Measurements from ENCODE around the gene GPRASP2.

Gene GPRASP2

GRCh38 chrX:102745513-102745856 is 33.2 kb downstream of the GPRASP2 start:
- DNase-seq (ENCODE audit: low read depth in 2 of 2), result no peak

GRCh38 chrX:102745857-102746584 is 33.8 kb downstream of the GPRASP2 start:
- DNase-seq (ENCODE audit: low read depth in 2 of 2), result no peak

GRCh38 chrX:102765217-102765616 is 53.0 kb downstream of the GPRASP2 start:
- DNase-seq (ENCODE audit: low read depth in 2 of 2), result no peak

- no peak for DNase-seq (ENCODE audit: low read depth in 2 of 2)
Measured at GRCh38 chrX:102765809-102766208, 53.6 kb downstream of the GPRASP2 start.

GRCh38 chrX:102767287-102767686 is 55.0 kb downstream of the GPRASP2 start:
- no peak for DNase-seq (ENCODE audit: low read depth in 2 of 2)

Measured in stimulated activated CD8-positive, alpha-beta memory T cell treated with anti-CD3 and anti-CD28 coated beads, Interleukin-2, amount 100 ng/mL, for 1 hour (primary cell).